Neural progenitor cell (in vitro differentiated cells): ENCODE results near the gene PIGV.

Source experiments
- CTCF ChIP-seq: fragments of 200-600 bp; sonication (generic); IDR thresholded peaks from 2 replicates; pipeline ENCODE4 v1.5.1; 2017; ENCODE audit warnings: antibody characterized with exemption, mild to moderate bottlenecking
- EZH2 ChIP-seq: fragments of 200-600 bp; sonication (generic); IDR thresholded peaks from 2 replicates; pipeline ENCODE4 v1.6.1; 2017; ENCODE audit warnings: antibody characterized with exemption, mild to moderate bottlenecking, moderate library complexity
- EZH2phosphoT487 ChIP-seq: fragments of 200-600 bp; sonication (generic); IDR thresholded peaks from 2 replicates; pipeline ENCODE4 v1.6.1; 2017; ENCODE audit warnings: antibody characterized with exemption

DNA sequence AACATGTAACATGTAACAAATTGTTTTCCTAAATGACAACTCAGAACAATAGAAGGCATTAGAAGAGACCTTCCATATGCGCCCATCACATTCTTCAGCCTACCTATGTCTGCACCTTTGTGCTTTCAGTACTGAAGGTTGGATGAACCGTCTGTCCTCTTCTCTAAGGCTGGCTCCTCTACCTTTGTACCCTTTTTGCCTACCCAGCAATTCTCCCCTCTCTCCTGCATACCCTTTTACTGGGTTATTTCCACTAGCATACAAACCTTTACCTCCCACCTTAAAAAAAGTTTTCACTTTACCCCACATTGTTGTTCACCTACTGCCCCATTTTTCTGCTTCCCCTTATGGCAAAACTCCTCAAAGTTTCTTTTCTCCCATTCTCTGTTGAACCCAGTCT, 5.2 kb downstream of the PIGV start:
- TF ChIP-seq CTCF: no peak
- TF ChIP-seq EZH2: no peak
- TF ChIP-seq EZH2phosphoT487: no peak
